Measurements from ENCODE around the gene PRSS27.

GRCh38 chr16:2751577-2752034 is 31.6 kb upstream of the PRSS27 start:
- TF ChIP-seq POLR2A (IDR thresholded peaks at IDR 0.05; ENCODE audit: low read depth) (no peak), CTCF (IDR thresholded peaks at IDR 0.05) (no peak), EP300 (IDR thresholded peaks at IDR 0.05) (no peak), POLR2AphosphoS5 (IDR thresholded peaks at IDR 0.05) (no peak)

Data from esophagus muscularis mucosa (tissue), 4 donors.